SKM-1 (cell line): ENCODE data around the gene STEAP3.

ENCODE experiments used
- DNase-seq: peaks from one replicate; lab custom pipeline; 2025; ENCODE audit not compliant: unreplicated experiment; lab: John Stamatoyannopoulos, UW

STEAP3 gene

DNA sequence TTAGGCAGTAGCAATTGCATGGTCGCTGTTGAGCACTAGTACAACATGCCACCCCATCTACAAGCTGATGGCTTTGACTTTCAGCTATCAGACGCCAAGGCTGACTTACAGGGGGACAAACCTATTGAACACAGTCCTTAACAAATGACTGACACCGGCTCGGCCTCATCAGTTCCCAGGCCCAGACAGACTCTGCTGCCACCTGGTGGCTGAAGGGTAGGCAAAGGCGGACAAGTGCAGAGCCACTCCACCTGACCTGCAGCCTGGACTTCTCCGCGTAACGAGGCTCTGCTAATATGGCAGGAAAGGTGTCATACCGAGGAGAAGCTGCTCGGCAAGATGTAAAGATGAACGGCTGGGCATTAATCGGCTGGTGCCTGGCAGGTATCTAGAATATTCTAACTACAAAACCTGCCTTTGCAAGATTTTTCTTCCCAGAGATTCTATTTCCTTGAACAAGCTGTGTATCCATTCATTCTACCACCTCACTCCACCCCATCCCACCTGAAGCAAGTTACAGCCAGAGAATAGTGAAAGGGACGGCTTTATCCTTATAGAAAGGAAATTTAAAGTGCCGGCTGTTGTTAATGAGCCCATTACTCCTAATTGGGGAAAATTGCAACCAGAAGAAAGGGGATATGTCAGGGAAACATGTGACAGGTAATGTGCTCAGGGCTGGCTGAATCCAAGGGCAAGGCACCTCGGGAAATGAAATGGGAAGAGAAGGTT is 67.4 kb downstream of the STEAP3 start:
- peak; percentile 23 for DNase-seq

DNA sequence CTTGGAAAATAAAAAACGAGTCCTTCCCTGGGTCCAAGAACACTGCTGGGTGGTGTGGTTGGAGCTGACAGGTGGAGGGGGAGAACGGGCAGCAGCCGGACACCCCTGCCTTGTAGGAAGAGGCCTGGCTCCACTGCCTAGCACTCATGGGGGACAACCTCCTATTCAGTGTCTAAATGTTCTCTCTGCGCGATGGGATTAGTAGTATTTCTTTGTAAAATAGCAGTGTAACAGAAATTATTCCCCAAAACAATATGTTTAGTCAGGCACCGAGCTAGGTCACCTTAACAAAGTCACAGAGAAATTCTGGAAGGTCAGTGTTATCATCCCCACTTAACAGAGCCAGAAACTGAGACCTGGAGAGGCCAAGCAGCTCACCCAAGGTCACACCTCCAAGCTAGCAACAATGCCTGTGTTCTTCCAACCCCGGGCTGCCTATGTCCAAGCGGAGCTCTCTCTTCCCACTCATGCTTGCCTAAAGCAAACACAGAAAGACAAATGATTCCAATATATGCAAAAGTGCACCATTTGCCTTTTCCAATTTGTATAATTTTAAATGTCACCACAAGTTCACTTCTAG is 68.0 kb downstream of the STEAP3 start:
- no peak for DNase-seq

DNA sequence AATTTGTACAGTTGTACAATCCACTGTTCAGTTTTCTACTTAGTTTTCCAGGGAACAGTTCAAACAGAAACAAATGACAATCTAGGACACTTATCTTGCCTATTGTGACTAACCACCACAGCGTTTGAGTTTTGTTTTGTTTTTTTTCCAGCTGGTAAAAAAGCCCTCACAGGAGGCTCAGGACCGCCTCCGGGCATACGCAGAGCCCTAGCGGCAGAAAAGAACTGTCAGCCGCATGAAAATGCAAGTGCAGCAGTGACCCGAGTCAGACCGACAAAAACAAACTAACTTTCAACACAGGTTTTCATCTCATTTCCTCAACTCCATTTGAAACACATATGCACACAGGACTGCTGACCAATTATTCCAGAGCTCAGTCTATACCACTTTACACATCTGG is 68.6 kb downstream of the STEAP3 start:
- no peak for DNase-seq

DNA sequence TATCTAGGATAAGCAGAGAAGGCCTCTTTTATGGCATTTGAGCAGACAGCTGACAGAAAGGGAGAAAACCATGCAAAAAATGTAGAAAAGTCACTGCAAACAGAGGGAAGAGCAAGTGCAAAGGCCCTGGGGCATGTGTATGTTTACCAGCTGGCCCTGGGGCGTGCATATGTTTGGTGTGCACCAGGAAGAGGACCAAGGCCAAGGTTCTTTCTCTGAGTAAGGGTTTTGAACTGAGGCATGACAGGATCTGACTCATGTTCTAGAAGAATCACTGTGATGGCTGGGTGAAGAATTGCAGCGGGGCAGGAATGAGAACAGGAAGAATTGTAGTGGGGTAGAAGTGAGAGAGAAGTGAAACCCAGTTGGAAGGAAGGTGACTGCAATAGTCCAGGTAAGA is 69.6 kb downstream of the STEAP3 start:
- no peak for DNase-seq

DNA sequence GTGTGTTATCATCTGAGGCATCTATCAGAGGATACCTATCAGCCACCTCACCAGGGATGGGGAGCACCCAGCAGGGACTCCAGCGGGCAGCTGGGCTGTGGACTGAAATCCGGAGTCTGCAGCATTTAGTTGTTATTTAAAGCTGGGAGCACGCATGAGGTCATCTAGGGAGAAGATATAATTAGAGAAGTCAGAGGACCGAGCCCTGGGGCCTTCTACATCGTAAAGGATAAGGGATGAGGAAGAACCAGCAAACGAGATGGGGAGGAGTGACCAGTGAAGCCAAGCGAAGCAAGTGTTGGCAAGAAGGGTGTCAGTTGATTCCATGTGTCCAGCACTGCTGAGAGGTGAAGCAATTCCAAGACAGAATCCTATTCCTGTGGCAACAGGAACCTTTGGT is 70.3 kb downstream of the STEAP3 start:
- no peak for DNase-seq

DNA sequence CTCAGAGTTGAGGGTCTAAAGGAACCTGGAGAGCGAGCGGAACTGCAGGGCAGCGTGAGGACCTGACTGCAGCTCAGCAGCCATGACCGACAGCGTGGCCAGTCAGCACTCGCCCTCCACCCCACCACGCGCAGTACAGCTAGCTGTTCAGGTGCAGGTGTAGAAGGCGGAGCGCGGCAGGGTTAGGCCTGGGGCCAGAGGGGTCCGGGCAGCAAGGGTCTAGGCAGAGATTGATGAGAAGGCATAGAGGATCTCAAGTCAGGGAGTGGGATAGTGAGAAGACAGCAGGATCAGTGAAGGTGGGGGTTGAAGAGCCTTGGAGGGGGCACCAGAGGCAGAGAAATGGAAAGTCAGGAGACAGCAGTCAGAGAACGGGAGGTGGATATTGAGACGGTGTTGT is 71.0 kb downstream of the STEAP3 start:
- no peak for DNase-seq

DNA sequence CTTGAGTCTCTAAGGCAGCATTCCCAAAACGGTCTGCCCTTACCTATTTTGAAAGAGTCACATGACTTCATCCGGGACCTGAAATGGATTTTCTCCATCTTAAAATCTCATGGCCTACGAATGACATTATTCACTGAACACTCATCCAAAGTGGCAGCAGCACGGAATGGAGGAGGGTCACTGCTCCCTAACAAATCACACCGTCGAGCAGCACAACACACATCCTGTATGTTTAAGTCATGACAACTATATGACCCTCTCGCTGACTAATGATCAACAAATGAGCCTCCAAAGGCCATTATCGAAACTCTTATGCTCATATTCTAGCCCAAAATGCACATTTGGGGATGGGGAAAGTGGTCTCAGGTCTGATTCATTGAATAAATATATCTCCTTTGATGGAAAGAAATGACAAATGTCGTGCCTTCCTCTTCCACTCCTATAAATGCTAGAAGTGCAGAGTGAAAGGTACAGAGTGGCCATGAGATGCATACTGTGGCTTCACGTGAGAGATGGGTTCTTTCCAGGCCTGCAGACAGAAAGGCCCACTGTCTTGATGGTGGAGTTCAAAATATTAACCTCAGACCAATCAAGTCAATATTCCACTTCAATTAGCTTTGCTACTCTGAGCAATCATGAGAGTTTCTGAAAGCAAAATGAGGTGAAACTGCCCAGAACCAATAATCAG is 72.2 kb downstream of the STEAP3 start:
- DNase-seq, result no peak

DNA sequence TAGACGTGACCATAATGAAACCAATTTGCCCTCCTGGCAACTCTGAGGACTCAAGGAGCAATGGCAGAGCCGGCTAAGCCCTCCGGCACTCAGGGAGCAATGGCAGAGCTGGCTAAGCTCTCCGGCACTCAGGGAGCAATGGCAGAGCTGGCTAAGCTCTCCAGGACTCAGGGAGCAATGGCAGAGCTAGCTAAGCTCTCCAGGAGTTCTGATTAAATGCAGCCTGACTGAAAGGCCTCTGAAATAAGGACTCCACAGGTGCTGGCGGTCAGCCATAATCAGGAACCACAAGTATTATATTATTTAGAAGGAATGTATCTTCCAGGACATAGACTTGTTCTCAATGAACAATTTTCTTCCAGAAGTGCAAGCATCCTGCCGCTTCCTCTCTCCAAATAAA is 77.8 kb downstream of the STEAP3 start:
- DNase-seq, result no peak

DNA sequence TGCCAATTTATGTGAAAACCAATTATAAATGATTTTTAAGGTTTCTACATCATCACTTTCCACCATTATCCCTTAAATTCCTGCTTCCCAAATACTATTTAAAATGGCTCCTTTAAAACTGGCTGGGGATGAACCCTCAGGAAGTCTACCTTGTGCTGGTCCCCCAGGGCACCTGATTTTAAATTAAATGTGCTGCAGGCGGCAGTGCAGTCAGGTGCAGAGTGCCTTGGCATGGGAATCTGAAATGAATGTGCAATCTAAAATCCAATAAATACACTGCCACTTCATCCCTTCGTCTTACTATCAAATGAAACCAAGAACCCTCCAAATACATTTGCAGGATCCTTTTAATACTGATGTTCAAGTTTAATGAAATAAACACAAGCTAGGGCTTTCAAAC is 81.2 kb downstream of the STEAP3 start:
- no peak for DNase-seq

DNA sequence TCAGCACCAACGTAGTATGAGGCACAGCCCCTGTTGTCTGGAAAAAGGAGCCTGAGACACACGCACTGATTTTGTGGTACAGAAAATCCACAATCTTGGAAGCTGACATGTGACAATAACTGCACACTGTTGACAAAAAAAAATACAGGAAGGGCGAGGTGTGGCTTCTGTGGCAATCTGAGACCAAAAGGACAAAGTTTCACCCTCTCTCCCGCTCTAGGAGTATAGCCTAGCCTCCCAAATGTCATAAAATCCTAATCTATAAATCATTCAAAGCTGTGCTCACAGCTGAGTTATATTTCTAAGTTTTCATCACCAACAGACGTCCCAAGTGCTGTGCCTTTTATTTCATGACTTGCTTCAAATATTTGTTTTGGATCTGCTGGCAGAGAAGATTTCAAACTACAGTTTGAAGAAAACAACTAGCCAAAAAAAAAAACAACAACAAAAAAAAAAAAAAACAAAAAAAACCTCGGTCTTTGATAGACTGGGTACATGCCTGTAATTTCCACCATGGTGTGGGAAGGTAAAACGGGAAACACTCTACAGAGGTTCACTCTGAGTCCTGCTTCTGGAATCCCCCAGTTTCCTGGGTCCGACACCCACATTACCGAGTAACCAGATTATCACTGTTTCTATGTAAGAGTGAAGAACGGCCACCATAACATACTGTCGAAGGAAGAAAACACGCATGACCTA is 82.0 kb downstream of the STEAP3 start:
- DNase-seq, result no peak

DNA sequence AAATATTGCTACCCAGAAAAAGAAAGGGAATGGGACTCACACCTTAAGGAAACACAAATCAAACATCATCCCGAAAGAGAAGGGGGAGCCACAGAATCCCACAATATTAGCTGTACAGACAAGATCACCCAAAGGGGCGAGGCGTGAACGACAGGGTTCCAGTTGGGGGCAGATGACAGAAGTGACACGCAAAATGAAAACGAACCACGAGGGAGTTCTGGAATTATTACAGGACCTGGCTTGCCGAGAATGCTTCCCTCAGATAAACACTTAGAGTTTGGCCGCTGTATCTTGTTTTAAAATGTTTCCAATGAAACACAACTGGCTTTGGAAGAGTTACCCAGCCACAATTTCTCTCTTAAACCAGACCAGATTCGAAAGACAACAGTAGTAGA is 82.6 kb downstream of the STEAP3 start:
- DNase-seq, result no peak

DNA sequence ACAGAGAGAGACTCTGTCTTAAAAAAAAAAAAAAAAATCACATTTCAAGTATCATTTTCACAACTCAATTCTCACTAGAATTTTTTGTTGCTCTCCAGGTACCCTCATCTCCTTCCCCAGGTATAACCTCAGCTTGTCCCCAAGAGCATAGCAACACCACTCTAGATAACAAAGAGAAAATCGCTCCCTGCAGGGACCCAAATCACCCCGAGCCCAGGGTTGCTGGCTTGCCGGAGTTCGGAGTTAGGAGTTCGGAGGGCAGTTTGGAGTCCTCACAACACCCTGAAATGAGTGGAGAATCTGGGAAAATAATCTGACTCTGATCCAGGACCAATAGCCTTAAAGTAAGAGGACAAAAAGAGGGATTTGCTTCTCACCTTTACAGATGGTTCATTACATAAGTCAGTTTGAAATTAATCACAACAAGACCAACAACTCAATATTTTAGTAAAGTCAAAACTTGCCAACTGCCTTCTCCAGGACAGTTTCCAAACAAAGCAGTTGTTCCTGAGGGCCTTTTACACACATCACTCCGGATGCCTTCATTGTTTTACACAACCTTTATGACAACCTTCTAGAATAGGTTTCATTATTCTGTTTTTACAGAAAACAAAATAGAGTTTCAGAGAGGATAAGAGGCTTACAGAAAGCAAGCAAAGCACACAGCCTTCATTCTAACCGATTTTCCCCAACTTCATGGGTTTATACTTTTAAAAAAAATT is 83.9 kb downstream of the STEAP3 start:
- no peak for DNase-seq

DNA sequence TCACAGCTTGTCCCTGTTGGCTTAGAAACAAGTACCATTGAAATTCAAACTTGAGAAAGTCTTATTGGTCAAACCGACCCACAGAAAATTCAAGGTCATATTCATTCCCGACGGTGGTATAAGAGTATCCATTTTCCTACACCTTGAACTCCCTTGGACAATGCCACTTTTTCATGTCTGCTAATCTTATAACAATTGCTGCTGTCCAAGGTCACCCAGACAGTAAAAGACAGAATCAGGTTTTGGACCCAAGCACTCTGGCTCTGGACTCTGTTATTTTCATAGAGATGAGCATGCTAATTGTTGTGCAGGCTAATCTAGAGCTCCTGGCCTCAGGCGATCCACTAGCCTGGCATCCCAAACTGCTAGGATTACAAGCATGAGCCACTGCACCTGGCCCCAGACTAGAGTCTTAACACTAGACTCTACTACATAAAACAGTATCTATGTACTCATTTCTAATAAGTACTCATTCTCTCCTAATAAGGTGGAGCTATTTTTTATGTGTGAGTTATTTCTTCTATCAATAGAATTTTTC is 85.2 kb downstream of the STEAP3 start:
- no peak for DNase-seq

DNA sequence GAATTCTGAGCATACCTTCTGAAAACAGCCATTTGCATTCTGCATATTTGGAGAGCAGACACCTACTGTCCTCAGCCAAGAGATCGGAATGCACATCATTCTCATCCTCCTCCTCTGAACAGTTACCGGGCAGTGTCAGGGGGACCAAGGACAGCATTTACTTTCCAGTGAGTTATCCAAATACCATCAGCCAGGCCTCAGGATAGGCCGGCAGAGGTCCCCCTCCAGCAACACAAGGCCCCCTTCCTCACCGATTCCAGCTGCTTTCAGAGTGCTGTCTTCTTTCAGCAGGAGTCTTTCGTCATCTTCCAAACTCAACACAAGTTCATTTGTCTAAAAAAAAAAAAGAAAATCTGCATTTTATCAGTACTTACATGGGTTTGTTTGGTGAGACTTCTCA is 87.7 kb downstream of the STEAP3 start:
- no peak for DNase-seq

DNA sequence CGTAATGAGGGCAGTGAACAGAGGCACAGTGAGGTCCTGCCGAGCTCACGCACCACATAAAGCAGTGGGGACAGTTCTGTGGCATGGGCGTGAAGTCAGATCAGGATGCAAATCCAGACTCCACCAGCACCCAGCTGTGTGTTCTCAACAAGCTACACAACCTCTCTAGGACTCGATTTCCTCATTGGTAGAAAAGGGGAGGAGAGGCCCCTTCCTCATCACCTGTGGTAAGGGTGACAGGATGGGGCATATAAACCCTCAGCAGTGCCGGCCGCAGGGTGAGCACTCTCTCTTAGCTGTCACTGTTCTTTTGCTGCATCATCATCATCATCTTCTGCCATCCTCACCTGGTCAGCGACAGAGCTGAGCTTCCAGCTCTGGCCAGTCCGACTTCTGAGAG is 88.2 kb downstream of the STEAP3 start:
- no peak for DNase-seq
